ENCODE measurements around the gene RHOBTB1. TPM values are rescaled to one million over a fixed set of nuclear protein-coding genes. Genes with fewer than 3 reads are reported as not detected.
A peak's percentile ranks its signal among the peaks of the same experiment; 100 is the strongest.

RHOBTB1 gene
- total RNA-seq, 8 experiments from 2014 or later, result 2.8 to 34.4 (median 11.2) TPM

DNA sequence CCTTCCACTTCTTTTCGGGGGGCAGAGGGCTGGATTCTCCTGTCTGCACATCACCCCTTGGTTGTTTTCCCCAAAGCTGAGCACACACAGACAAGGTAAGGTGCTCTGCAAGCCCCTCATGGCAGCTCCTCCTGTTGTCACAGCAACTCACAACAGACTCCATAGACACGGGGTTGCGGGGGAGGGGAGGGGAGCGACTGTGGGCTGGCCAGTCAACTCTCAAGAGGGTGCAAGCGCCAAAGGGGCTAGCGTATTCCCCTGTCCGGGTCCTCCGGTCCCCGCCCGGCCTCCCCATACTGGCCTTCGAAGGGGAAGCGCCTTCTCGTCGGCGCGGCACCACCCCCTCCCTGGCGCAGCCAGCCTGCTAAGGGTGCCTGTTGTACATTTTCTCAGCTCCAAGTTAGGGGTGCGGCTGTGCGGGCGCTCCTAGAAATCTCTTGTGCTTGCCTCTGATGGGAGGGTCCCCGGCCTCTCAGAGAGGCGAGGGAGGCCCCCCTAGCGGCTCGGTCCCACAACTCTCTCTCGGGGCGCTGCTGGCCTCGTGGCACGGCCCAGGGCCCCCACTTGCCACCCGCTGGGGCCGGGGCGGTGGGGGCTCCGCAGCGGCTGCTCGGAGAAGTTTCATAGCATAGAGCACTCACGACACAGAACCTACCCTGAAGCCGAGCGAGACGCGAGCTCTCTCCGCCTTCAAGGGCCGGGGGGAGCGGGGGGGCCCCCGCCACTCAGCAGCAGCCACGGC is 498 bp downstream of the RHOBTB1 start:
- in situ Hi-C loops (cut with MboI; ENCODE audit: low pct_unique_long_range_greater_than_20kb in 2 of 9, low sequenced_read_pairs in 9 of 9, unreplicated experiment in 9 of 9), result no loop called here
- Histone ChIP-seq H3K4me3 (peak overlapping the region; percentile 50 to 79 (median 72)), H3K27ac (peak overlapping the region; percentile 93), H3K4me1 (replicated peaks in 1 of 2) (peaks cover 7 to 8% of the 10 kb centered on the region in 2 donors)
- 0 to 14% (median 0%) methylated on average over 1 to 3 of the region's 44 CpGs; no CpG with 5 or more reads in 3 of the 10 experiments for WGBS, 10 experiments
- ATAC-seq (replicated peaks in 6 of 8), result peak; percentile 33 to 66 (median 56)

DNA sequence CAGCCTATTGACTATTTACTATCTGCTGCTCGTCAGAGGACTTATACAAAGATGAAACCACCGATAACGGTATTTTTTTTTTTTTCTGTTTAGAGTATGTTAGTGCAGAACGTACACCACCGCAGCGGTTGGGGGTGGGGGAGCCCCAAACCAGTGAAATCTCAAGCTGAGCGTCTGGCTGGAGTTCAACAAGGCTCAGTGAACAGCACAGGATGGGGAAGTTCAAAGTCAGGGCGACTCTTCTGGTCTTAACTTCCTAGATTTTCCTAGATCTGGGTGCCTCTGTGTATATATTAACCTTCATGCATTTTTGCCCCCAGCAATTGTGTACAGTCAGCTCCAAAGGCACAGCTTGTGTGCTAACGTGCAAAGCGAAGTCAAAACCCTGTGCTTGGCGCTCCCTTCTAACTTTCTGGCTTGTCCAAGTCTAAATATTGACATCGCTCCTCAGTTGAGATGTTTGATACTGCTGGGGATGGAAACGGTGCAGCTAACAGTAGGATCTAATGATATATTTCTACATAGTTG is 1.1 kb downstream of the RHOBTB1 start:
- peaks cover 6 to 8% of the 10 kb centered on the region in 2 donors for H3K4me1 ChIP-seq (replicated peaks in 1 of 2)
- peak in 4 of 8 experiments; percentile 1 to 5 (median 4) for ATAC-seq (replicated peaks in 6 of 8)
- peak overlapping the region; percentile 50 to 79 (median 72) for H3K4me3 ChIP-seq
- in situ Hi-C loops (cut with MboI; ENCODE audit: low pct_unique_long_range_greater_than_20kb in 2 of 9, low sequenced_read_pairs in 9 of 9, unreplicated experiment in 9 of 9), result no loop called here
- WGBS, 10 experiments, result 0 to 47% (median 8%) methylated on average over 1 to 9 of the region's 13 CpGs
- H3K27ac ChIP-seq, result peak overlapping the region; percentile 93

DNA sequence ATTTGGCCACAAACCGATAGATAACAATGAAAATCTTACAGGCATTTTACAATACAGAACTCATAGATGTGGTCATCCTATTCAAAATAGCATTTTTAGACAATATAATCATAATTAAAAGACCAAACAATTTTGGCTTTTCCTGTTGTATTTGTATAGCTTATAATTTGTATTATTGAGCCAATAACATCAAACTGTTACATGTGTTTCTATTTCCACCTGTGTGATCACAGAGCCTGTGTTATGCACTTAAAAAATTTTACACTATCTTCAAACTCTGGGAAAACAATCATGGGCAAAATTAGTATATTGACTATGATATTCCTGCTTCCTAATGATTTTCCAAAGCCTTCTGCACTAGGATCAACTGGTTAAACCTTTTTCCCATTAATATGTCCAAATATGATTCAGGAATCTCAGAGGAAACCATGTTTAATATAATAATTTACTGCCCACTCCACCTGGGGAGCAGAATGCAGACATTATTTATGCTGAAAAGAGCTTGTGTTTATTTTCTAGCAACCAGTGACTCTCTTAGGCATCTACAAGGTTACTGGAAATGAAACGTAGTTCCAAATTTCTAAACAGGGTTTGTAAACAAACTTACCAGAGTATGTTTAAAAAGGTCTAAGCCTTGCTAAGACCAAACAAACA is 1.7 kb downstream of the RHOBTB1 start:
- H3K4me1 ChIP-seq (replicated peaks in 1 of 2), result peaks cover 6 to 8% of the 10 kb centered on the region in 2 donors
- in situ Hi-C loops (cut with MboI; ENCODE audit: low pct_unique_long_range_greater_than_20kb in 2 of 9, low sequenced_read_pairs in 9 of 9, unreplicated experiment in 9 of 9), result no loop called here
- H3K4me3 ChIP-seq, result peak overlapping the region; percentile 50 to 79 (median 72)
- no peak for ATAC-seq (replicated peaks in 6 of 8)
- 5 to 91% (median 67%) methylated on average over 1 to 2 of the region's 2 CpGs; no CpG with 5 or more reads in 1 of the 10 experiments for WGBS, 10 experiments
- no peak overlapping the region for H3K27ac ChIP-seq

DNA sequence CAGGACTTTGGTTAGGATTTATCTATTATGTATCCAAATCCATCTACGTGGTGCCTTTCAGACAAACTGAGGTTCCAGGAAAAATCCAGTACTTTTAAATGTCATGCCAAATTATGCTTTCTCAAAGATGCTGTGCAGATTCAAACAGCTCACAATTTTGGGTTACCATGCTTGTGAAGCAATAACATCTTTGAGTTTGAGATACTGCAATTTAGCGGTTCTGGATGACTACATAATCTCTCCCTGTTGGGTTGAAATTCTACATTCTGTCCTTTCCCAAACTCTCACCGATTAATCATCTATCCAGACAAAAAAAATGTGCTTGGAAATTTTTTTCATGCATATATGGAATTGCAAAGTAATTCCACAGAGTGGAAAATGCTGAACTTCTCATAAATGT is 3.5 kb downstream of the RHOBTB1 start:
- 42 to 100% (median 61%) methylated on average over 2 to 3 of the region's 3 CpGs; no CpG with 5 or more reads in 2 of the 10 experiments for WGBS, 10 experiments
- in situ Hi-C loops (cut with MboI; ENCODE audit: low pct_unique_long_range_greater_than_20kb in 2 of 9, low sequenced_read_pairs in 9 of 9, unreplicated experiment in 9 of 9), result no loop called here
- ATAC-seq (replicated peaks in 6 of 8), result no peak
- no peak overlapping the region for H3K4me3 ChIP-seq
- no peak overlapping the region for H3K27ac ChIP-seq
- peaks cover 6 to 8% of the 10 kb centered on the region in 2 donors for H3K4me1 ChIP-seq (replicated peaks in 1 of 2)

DNA sequence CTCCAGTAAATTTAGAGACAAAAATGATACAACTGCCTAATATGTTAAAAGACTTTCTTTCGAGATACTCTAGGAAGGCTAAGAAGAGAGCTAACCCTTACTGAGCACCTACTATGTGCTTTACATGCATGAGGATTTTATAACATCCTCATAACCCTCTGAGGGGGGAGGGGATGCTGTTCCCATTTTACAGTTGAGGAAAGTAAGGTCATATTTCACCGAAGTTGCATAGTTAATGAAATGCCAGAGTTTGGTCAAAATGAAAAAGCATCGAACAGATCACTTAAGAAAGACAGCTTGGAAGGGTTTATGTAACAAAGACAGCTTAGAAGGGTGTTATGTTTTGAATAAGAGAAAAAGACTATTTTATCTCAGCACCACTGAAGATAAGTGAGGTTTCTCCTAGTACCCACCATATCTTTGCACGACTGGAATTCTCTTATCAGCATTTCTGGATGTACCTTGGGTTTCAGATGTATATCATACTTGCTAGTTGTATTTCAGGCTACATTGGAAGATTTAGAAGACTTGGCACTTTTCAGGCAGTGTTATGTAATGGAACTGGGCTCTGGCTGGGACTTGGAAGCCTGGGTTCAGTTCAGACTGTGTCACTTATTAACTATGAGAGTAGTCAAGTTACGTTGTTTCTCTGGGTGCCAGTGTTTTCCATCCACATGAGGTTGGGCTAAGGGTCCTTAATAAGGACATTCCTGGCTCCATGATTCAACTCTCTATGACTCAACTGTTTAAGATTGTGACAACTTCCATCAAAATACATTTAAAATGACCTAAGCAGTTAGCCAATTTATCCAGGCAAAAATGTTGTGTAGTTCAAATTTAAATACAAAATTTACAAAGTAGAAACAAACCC is 6.0 kb downstream of the RHOBTB1 start:
- ATAC-seq (replicated peaks in 6 of 8), result no peak
- peaks cover 6 to 8% of the 10 kb centered on the region in 2 donors for H3K4me1 ChIP-seq (replicated peaks in 1 of 2)
- no peak overlapping the region for H3K4me3 ChIP-seq
- no peak overlapping the region for H3K27ac ChIP-seq
- in situ Hi-C loops (cut with MboI; ENCODE audit: low pct_unique_long_range_greater_than_20kb in 2 of 9, low sequenced_read_pairs in 9 of 9, unreplicated experiment in 9 of 9), result no loop called here
- WGBS, 10 experiments, result 44 to 100% (median 88%) methylated on average over 1 to 5 of the region's 5 CpGs

DNA sequence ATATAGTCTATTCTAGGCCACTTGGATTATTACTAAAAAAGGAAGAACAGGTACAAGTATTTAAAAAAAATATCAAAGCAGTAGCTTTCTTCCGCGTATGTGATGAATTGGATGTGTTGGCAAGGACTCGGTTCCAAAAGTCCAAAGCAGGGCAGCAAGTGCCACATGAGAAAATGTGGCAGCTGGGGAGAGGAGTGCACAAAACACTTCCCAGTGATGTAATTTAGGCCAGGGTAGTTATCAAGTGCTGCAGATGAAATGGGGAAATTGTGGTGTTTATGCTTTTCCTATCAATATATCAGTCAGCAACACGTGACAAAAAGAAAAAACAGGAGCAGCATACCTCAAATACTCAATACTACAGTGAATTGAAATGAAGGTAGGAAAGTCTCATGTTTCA is 7.0 kb downstream of the RHOBTB1 start:
- peaks cover 0 to 2% of the 10 kb centered on the region in 2 donors for H3K4me1 ChIP-seq (replicated peaks in 1 of 2)
- no peak overlapping the region for H3K4me3 ChIP-seq
- 85 to 100% (median 96%) methylated on average over 1 to 4 of the region's 4 CpGs; no CpG with 5 or more reads in 1 of the 10 experiments for WGBS, 10 experiments
- ATAC-seq (replicated peaks in 6 of 8), result no peak
- in situ Hi-C loops (cut with MboI; ENCODE audit: low pct_unique_long_range_greater_than_20kb in 2 of 9, low sequenced_read_pairs in 9 of 9, unreplicated experiment in 9 of 9), result no loop called here
- H3K27ac ChIP-seq, result no peak overlapping the region

DNA sequence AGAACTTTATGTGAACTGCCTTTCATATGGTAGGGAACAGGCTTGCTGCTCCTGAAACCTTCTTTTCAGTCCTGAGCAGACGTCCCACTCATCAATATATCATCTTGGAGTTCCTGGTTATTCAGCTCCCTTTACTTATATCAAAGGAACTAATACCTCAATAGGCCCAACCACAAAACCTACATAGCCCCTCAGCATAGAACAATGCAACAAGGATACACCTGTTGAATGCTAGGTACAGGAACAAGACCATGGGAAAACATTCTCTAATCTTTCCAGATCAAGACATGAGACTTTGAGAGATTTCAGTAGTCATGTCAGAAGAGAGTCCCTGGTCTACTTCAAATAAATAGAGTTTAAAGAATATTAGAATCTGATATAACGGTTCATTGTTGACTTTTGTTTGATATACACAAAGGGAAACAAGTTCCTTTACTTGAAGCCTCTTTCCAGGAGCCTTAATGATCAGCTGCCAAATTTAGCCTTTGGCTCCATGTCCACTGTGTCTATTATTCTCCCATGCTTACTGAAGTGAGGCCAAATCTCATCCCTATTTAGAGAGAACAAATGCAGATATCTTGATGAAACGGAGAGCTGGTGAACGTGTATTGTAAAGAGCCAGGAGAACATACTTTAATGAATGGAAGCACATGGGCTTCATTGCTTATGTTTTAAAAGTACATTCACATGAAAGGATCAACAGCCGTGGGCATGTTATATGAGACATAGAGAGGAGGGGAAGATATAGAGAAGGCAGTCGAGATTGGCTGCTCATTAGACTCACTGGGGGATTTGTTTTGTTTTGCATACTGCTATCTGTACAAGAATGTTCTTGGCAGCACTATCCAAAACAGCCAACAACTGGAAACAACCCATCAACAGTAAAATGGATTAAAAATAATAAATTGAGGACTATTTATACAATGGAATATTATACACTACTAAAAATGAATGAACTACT is 9.5 kb downstream of the RHOBTB1 start:
- 51 to 94% (median 85%) methylated on average over 2 to 6 of the region's 6 CpGs; no CpG with 5 or more reads in 1 of the 10 experiments for WGBS, 10 experiments
- in situ Hi-C loops (cut with MboI; ENCODE audit: low pct_unique_long_range_greater_than_20kb in 2 of 9, low sequenced_read_pairs in 9 of 9, unreplicated experiment in 9 of 9), result no loop called here
- ATAC-seq (replicated peaks in 6 of 8), result no peak
- no peak overlapping the region for H3K4me3 ChIP-seq
- H3K27ac ChIP-seq, result no peak overlapping the region
- no peaks in the 10 kb centered on the region for H3K4me1 ChIP-seq (replicated peaks in 1 of 2)

DNA sequence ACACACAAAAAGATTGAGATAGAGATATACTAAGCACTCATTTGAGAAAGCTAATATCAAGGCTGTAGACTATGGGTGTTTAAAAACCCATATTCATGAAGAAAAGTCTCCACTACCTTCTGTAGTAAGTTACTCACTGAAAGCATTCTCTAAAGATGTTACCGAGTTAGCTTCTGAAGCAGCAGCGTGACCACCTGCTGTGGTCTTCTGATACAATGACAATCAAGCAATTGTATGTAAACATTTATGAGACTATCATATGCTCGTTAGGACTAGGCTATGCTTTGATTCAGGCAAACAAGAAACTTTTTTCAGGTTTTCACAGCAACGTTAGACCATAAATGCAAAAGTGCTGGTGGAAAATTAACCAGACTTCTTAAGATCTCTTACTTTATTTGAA is 11.2 kb downstream of the RHOBTB1 start:
- no peak overlapping the region for H3K4me3 ChIP-seq
- H3K27ac ChIP-seq, result no peak overlapping the region
- WGBS, 10 experiments, result 20 to 82% (median 42%) methylated on average over 1 to 4 of the region's 4 CpGs; no CpG with 5 or more reads in 1 of the 10 experiments
- H3K4me1 ChIP-seq (replicated peaks in 1 of 2), result no peaks in the 10 kb centered on the region
- ATAC-seq (replicated peaks in 6 of 8), result no peak
- in situ Hi-C loops (cut with MboI; ENCODE audit: low pct_unique_long_range_greater_than_20kb in 2 of 9, low sequenced_read_pairs in 9 of 9, unreplicated experiment in 9 of 9), result no loop called here

DNA sequence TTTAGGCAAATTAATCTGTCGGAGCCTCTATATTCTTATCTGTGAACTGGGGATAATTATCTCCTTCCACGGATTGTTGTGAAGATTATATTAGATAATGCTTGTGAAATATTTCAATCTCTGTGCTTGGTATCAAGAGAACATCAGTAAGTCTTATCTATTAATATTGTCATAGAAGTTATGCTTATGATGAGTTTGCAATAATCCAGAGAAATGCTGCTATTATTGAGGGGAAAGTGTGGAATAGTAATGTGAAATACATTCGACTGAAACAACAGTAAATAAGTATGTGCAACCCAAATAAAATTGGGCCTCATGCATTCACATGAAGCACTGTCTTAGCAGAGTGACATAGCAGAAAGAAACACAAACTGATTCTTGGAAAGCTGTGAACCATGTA is 13.7 kb downstream of the RHOBTB1 start:
- H3K4me1 ChIP-seq (replicated peaks in 1 of 2), result no peaks in the 10 kb centered on the region
- in situ Hi-C loops (cut with MboI; ENCODE audit: low pct_unique_long_range_greater_than_20kb in 2 of 9, low sequenced_read_pairs in 9 of 9, unreplicated experiment in 9 of 9), result no loop called here
- no peak overlapping the region for H3K4me3 ChIP-seq
- WGBS, 10 experiments, result 54 to 100% (median 79%) methylated on average over 1 to 3 of the region's 3 CpGs; no CpG with 5 or more reads in 1 of the 10 experiments
- ATAC-seq (replicated peaks in 6 of 8), result no peak
- H3K27ac ChIP-seq, result no peak overlapping the region

DNA sequence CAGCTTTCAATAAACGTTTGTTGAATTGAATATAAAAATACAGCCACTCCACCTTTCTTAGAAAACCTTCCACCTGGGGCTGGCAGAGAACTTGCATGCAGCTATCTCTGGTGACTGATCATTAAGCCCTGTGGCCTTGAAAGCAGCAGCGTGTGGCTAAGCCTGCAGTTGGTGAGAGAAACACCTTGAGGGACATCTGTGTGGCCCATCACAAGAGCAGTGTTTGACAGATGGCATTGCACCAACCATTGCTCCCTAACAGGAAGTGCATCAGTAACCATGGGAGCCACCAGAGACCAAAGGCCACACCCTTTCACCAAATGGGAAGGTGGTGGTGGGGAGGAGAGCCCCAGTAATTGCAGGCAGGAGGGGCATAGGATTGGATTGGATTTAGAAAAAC is 22.4 kb downstream of the RHOBTB1 start:
- Histone ChIP-seq H3K4me3 (no peak overlapping the region), H3K27ac (no peak overlapping the region), H3K4me1 (replicated peaks in 1 of 2) (no peaks in the 10 kb centered on the region)
- ATAC-seq (replicated peaks in 6 of 8), result no peak
- in situ Hi-C loops (cut with MboI; ENCODE audit: low pct_unique_long_range_greater_than_20kb in 2 of 9, low sequenced_read_pairs in 9 of 9, unreplicated experiment in 9 of 9), result no loop called here
- 0 to 95% (median 80%) methylated on average over 1 to 2 of the region's 2 CpGs; no CpG with 5 or more reads in 3 of the 10 experiments for WGBS, 10 experiments

DNA sequence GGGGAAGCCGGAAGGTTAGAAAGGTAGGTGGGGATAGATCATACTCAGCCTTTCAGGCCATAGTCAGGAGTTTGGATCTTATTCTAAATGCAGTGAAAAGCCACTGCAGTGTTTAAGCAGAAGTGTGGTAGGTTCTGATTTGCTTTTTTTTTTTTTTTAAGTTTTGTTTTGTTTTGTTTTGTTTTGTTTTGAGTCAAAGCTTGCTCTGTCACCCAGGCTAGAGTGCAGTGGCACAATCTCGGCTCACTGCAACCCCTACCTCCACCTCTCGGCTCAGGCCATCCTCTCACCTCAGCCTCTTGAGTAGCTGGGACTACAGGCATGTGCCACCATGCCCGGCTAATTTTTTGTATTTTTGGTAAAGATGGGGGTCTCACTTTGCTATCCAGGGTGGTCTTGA is 23.5 kb downstream of the RHOBTB1 start:
- H3K4me3 ChIP-seq, result no peak overlapping the region
- ATAC-seq (replicated peaks in 6 of 8), result no peak
- 80 to 100% (median 93%) methylated on average over 1 to 3 of the region's 4 CpGs; no CpG with 5 or more reads in 1 of the 10 experiments for WGBS, 10 experiments
- H3K27ac ChIP-seq, result no peak overlapping the region
- no peaks in the 10 kb centered on the region for H3K4me1 ChIP-seq (replicated peaks in 1 of 2)
- in situ Hi-C loops (cut with MboI; ENCODE audit: low pct_unique_long_range_greater_than_20kb in 2 of 9, low sequenced_read_pairs in 9 of 9, unreplicated experiment in 9 of 9), result no loop called here

DNA sequence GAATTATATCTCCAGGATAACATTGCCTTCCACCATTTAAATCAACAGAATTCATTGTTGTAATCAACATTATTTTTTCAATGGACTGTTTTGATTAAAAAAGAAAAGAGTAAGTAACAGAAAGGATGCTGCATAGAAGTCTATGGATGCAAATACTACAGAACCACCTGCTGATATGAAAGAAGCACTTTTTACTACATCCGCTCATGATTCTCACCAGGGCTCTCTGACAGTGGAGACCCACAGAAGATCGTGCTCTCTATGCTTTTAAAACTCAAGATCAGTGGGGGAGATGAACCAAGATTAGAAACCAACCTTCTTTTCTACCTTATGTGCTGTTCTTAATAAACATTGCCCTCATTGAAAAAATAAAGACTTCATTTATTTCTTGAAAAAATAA is 24.4 kb downstream of the RHOBTB1 start:
- in situ Hi-C loops (cut with MboI; ENCODE audit: low pct_unique_long_range_greater_than_20kb in 2 of 9, low sequenced_read_pairs in 9 of 9, unreplicated experiment in 9 of 9), result no loop called here
- Histone ChIP-seq H3K4me3 (no peak overlapping the region), H3K27ac (no peak overlapping the region), H3K4me1 (replicated peaks in 1 of 2) (no peaks in the 10 kb centered on the region)
- ATAC-seq (replicated peaks in 6 of 8), result no peak
- 64 to 100% (median 86%) methylated on average over 1 to 2 of the region's 2 CpGs; no CpG with 5 or more reads in 2 of the 10 experiments for WGBS, 10 experiments
